GM19035 (cell line): ENCODE measurements around the gene SCYGR3.

Experiments
- ATAC-seq: cut with Tn5 transposase; IDR thresholded peaks from one replicate; pipeline ENCODE4 v1.9.1; 2021; ENCODE audit not compliant: unreplicated experiment

SCYGR3 gene, protein sequence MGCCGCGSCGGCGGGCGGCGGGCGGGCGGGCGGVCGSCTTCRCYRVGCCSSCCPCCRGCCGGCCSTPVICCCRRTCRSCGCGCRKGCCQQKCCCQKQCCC

DNA sequence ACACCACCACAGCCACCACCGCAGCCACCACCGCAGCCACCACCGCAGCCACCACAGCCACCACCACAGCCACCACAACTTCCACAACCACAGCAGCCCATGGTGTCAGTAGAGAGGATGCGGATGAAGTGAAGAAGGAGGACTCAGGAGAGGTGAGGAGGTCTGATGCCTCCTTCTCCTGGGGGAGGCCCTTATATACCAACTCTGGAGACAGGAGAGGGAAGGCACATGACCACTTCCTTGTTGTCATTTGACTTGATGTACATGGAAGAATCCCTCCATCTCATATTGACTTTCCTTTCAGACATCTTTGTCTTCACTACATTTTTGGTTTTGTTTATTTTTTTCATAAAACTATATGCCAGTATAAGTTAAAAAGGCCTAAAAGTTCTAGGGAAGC lies at the start of gene SCYGR3:
Gene SCYGR3 (minus strand): TSS at position 101 of the 400 bp plus-strand sequence. CDS start 0 bp downstream, at position 101.
- ATAC-seq = no peak

DNA sequence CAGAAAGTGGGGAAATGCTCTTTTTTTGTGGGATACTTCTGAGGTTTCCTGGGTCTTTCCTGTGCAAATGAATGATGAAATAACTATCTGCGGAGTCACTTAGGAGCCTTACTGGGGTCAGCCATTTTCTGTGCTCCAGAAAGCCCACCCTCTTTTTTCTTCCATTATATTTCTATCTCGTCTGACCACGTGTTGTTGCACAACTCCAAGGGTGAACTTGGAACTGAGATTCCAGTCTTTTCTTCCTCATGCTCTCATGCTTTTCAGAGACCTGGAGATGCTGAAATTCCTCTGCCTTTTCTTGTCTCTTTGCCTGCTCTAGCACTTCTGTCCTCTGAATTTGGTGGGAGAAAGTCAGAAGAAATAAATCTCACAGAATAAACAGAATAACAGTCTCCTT lies 47.2 kb upstream of the SCYGR3 start:
- no peak for ATAC-seq

GRCh38 chr2:227661025-227661649 lies 46.5 kb upstream of the SCYGR3 start:
- no peak for ATAC-seq

DNA sequence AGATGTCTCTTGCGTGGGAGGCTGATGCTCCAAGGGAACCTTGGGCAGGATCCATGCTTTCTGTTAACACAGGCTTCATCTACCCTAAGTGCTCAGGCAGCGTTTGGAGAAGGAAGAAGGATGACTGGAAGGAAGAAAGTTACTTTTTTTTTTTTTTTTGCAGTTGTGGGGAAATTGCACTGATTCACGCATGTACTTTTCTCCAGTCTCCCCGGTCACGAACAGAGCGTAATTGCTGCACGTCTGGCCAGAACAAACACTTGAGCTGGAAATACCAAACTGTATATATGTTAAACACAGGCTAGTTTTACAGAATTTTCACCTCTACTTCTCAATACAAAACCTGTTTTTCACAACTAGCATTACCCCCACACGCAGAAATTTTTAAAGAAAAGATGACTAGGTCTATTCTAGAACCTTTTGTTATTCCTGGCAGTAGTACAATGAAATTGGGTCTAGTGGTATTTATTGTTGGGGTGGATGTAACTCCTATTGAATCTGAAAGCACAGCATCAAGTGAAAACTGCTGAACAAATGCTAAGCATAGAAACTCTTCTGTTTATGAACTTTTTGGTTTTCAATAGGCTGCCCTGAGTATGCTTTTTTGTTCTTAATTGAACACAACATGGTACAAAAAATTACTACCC lies 42.7 kb upstream of the SCYGR3 start:
- no peak for ATAC-seq

GRCh38 chr2:227655454-227655853 lies 40.8 kb upstream of the SCYGR3 start:
- no peak for ATAC-seq

- no peak for ATAC-seq
Measured at GRCh38 chr2:227654426-227654825, 39.8 kb upstream of the SCYGR3 start.

DNA sequence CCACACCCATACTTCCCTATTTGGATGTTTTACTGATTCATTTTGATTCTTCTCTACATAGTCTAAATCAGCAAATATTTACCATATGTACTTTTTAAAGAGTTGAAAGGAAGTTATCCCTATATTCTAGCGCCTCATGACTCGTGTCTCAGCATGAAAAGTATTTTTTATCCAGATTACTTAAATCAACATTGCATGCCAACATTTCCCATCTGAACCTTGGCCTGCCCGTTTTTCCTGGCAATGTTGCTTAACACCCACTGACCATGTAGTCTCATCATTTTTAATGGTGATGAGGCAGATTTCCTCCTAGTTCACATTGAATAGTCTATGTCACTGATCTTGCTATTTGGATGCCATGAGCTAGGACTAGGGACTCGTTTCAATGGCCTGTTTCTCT lies 38.8 kb upstream of the SCYGR3 start:
- no peak for ATAC-seq

DNA sequence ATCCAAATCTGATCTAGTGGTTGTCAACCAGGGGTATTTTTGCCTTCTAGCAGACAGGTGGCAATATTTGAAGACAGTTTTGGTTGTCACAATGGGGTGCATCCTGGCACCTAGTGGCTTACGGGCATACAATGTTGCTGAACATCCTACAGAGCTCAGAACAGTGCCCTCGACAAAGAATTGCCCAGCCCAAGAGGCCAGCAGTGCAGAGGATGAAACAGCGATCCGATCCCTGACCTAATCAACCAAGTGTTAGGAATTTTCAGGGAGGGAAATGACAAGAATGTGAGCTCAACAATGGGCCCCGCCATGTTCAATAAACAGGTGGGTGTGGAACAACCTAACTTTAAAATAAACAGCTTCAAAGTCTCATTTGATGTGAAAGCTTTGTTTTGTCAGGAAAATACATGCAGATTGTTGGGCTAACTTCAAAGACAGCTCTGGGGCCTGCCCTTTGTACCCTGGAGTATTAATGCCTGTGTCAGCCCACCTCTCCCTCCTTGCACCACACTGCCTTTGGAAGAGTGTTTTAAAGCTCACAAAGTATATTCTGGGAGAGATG lies 29.4 kb upstream of the SCYGR3 start:
- no peak for ATAC-seq

DNA sequence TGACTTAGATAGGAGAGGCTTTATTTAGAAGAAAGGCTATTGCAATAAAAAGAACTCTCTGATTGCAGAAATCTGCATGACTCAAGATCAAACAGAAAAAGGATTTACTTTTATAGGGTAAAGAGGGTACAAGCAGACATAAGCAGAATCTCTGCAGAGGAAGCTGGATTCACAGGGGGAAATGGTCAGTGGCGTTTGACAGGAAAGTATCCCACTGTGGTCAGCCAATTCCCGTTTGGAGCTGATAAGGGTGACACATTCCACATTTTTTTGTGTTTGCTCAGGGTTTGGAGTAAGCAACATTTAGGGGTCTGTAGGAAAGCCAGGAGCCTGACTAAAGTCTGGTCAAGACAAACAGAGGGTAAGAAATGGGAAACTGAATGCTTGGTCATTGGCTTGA lies 28.0 kb upstream of the SCYGR3 start:
- no peak for ATAC-seq

- no peak for ATAC-seq
Measured at GRCh38 chr2:227634201-227634600, 19.6 kb upstream of the SCYGR3 start.

GRCh38 chr2:227632827-227633226 lies 18.2 kb upstream of the SCYGR3 start:
- ATAC-seq = no peak

DNA sequence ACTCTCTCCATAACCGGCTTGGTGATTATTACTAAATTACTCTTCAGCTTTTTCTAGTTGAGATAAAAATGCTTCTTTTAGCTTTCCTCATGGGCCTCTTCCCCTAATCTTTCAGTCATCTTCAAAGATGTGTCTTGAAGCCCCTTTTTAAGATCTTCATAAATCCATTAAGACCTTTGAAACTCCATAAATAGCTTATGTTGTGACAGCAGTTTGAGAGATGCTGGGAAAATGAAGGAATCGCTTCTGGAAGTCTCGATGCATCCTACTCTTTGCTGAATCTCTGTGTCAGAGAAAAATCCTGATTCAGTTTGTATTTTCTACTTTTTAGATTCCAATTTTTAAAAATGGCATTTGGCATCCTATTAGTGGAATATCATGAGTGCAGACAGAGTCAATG lies 15.7 kb upstream of the SCYGR3 start:
- no peak for ATAC-seq

- no peak for ATAC-seq
Measured at GRCh38 chr2:227629435-227629834, 14.8 kb upstream of the SCYGR3 start.

GRCh38 chr2:227627769-227628168 lies 13.1 kb upstream of the SCYGR3 start:
- ATAC-seq = peak; percentile 90

DNA sequence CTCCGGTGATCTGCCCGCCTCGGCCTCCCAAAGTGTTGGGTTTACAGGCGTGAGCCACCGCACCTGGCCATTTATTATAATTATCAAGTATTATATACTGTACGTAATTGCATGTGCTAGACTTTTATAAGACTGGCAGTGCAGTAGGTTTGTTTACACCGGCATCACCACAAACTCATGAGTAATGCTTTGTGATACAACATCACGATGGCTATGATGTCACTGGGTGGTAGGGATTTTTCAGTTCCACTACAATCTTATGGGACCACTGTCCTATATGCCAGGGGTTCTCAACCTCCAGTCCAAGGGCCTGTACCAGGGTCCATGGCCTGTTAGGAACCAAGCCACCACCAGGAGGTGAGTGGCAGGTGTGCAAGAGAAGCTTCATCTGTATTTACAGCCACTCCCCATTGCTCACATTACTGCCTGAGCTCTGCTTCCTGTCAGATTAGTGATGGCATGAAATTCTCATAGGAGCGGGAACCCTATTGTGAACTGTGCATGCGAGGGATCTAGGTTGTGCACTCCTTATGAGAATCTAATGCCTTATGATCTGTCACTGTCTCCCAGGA lies 12.0 kb upstream of the SCYGR3 start:
- ATAC-seq = no peak

- ATAC-seq = no peak
Measured at GRCh38 chr2:227625420-227625819, 10.8 kb upstream of the SCYGR3 start.

DNA sequence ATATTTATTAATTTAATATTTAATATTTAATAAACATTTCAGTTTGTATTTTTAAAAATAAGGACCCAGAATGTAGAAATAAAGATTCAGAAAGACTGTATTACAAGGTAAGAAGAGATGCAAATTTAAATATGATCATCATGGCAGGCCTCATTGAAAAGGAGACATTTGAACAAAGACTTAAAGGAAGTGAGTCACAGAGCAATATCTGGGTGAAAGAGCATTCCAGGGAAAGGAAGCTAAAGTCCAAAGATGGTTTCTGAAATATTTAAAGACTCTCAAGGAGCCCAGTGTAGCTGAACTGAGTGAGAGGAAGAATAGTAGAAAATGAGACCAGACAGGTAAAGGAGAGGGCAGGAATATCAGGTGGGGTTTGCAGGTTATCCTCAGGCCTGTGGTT lies 8.6 kb upstream of the SCYGR3 start:
- no peak for ATAC-seq

- ATAC-seq = no peak
Measured at GRCh38 chr2:227617316-227618230, 2.9 kb upstream of the SCYGR3 start, which contains the start of gene SCYGR4. Gene SCYGR4, plus strand, starts transcription at chr2:227617498. Its CDS starts 0 bp downstream, at chr2:227617498.

DNA sequence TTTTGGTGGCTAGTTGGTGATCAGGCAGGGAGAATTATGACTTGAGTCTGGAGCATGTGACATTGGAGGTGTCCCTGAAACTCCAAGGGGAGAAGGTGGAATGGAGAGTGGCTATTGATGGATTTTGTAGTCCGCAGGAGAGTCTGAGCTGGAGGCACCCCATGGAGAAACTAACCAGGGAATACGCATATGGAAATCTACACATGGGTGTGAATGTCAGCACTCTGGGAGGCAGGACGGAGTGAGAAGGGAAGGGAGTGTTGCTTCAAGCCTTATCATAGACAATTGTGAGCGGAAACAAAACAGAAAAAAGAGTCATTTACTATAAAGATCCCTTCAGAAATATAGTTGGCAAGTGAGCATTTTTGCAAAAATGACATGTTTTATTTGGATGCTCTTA lies 2.0 kb upstream of the SCYGR3 start:
- ATAC-seq = no peak

GRCh38 chr2:227615906-227616305 lies 1.3 kb upstream of the SCYGR3 start:
- ATAC-seq = no peak

GRCh38 chr2:227615181-227615580 lies 541 bp upstream of the SCYGR3 start:
- no peak for ATAC-seq
